GM20000 (cell line): ENCODE data around the gene ASPA.
"Not testable (repeated sequence)": the region's sequence is repeated elsewhere in the genome, so short reads cannot be mapped to it uniquely, and the experiment has no call there.

Experiments
- DNase-seq: peaks from one replicate; pipeline ENCODE4 v3.0.0; 2012; ENCODE audit warnings: low spot score
- CTCF ChIP-seq: IDR thresholded peaks from 2 replicates; pipeline ENCODE4 v1.5.1; 2012; ENCODE audit warnings: mild to moderate bottlenecking, control low read depth; ENCODE audit errors: extremely low read depth, missing control alignments

Gene ASPA

GRCh38 chr17:3507071-3507470 is 31.3 kb downstream of the ASPA start:
- no peak for DNase-seq
- TF ChIP-seq CTCF: no peak

- no peak for DNase-seq
- no peak for TF ChIP-seq CTCF
Observed at GRCh38 chr17:3507869-3508268, 32.1 kb downstream of the ASPA start.

GRCh38 chr17:3510090-3510489 is 34.3 kb downstream of the ASPA start:
- no peak for DNase-seq
- TF ChIP-seq CTCF: no peak

GRCh38 chr17:3511852-3512504 is 36.2 kb downstream of the ASPA start:
- no peak for TF ChIP-seq CTCF
- no peak for DNase-seq

GRCh38 chr17:3512505-3513171 is 36.8 kb downstream of the ASPA start:
- DNase-seq: no peak
- no peak for TF ChIP-seq CTCF

GRCh38 chr17:3513305-3514035 is 37.7 kb downstream of the ASPA start:
- no peak for TF ChIP-seq CTCF
- DNase-seq: no peak

GRCh38 chr17:3514167-3514566 is 38.4 kb downstream of the ASPA start:
- DNase-seq: not testable (repeated sequence)
